Islet precursor cell (in vitro differentiated cells): ENCODE data around the gene SOCS3.
"Not testable (repeated sequence)": the region's sequence is repeated elsewhere in the genome, so short reads cannot be mapped to it uniquely, and the experiment has no call there.

Experiments
- DNase-seq: peaks from one replicate; pipeline ENCODE4 v3.0.0-alpha.2; 2018

SOCS3 gene

DNA sequence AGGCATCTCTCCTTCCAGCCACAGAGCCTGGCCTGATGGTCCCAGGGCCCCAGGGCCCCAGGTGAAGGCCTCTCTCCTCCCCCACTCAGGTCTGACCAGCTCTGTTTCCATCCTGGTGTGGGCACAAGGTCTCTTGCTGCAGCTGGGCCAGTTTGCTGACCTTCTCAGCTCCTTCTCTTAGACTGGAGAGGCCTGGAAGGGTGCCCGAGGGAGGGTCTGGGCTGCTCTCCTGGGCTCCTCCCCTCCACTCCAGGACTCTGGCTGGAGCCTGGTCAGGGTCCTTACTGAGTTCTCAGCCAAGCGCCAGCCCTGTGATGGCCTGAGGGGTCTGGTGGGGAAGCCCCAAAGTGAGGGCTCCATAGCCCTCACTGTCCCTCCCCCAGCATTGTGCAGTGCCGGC lies 12.4 kb downstream of the SOCS3 start:
- no peak for DNase-seq

DNA sequence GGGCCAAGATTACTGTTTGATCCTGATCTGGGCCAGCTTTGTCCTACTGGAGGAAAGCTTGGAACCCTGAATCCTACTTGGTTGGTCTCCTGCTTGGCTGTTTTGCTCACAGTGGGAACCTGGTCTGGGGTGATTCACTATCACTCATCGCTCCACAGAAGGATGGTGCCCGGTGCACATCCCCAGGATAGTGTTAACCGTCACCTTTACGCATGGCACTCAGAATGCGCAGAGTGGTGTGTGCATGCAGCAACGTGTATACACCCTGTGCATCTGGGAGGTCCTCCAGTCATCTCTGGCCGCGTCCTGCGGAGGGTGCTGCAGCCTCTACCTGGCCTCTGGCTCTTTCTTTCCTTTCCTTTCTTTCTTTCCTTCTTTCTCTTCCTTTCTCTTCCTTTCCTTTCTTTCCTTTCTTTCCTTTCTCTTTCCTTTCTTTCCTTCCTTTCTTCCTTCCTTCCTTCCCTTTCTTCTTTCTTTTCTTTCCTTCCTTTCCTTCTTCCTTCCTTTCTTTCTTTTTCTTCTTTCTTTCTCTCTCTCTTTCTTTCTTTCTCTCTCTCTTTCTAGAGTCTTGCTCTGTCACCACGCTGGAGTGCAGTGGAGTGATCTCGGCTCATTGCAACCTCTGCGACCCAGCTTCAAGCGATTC lies 13.1 kb downstream of the SOCS3 start:
- no peak for DNase-seq

DNA sequence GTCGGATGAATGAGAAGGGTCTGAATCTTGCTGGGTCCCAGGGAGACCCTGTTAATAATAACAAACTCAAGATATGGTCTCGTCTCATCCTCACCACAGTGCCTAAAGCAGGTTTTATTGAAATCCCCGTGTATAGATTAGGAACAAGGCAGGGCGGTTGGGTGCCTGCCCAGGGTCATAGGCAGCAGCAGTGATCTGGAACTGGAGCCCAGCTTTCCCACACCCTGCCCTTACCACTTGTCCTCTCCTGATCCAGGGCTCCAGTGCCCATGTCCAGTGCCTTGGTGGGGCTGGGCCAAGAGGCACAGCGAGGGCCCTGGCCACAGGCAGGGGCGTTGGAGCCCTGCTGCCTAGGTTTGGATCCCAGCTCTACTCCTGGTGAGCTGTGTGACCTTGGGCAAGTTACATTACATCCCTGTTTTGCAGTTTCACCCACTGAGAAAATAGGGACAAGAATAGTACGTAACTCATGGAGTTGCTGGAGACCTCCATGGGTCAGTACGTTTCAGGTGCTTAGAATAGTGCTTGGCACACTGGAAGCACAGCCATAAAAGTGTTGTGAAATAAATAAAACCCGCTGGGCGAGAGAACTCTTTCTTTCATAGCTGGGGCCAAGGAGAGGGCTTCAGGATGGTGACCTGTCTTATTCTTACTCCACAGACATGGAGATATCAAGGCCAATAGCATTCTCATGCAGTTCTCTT lies 13.9 kb downstream of the SOCS3 start:
- no peak for DNase-seq

- DNase-seq = no peak
Observed at GRCh38 chr17:78345172-78345571, 14.7 kb downstream of the SOCS3 start.

GRCh38 chr17:78344666-78345065 lies 15.2 kb downstream of the SOCS3 start:
- no peak for DNase-seq

DNA sequence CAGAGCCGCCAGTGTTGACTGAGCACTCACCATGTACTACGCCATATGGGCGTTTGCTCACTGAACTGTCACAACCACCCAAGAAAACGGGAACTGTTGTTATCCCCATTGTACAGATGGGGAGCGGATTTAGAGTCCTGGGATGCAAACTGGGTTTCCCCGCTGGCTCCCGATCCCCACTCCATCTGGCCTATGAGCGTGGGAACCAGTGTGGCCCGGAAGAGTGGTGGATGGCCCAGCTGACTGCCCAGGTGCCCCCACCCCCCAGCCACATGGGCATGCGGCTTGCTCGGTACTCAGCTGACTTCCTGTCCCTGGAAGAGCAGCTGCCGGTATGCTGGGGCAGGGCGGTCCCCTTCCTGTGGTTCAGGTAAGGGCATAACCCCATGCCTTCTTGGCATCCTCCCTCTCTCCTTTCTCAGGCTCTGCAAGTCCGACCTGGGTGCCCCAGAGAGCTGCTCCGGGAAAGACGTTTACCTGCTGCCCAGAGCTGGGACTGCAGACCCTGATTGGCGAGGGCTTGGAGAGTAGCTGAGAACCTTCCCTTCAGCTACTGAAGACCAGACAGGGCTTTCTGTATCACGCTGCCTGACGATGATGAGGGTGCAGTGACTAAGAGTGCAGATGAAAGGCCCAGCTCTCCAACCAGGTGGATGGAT lies 16.2 kb downstream of the SOCS3 start:
- DNase-seq = no peak

GRCh38 chr17:78343187-78343542 lies 16.7 kb downstream of the SOCS3 start:
- DNase-seq = peak; percentile 81

DNA sequence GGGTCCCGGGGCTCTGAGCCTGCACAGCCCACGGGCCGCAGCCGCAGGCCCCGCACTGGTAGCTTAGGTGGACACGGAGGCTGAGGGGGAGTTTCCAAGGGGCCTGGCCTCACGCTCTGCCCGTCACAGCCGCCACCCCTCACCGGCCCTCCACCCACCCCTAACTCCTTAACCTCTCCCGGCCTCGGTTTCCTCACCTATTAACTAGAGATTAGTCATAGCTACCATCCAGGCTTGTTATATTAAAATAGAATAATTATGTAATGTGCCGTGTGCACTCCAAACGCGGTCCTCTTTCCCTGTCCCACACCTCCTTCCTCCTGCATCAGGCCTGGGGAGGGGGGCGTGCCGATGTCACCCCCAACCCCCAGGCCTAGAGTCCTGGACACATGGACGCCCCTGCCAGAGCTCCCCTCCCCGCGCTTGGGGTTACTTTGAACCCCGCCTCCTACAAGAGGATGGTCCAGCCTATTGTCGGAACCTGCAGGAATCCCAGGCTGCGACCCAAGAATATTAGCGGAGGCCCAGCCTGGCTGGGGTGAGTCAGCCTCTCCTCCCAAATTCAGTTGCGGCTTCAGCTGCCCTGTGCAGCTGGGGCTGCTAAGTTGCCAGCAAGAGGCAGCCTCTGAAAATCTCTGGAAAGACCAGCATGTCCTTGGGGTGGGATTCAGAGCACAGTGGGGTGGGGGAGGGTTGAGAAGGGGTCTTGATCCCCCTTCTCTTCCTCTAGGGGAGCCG lies 17.3 kb downstream of the SOCS3 start:
- DNase-seq = peak; percentile 77

DNA sequence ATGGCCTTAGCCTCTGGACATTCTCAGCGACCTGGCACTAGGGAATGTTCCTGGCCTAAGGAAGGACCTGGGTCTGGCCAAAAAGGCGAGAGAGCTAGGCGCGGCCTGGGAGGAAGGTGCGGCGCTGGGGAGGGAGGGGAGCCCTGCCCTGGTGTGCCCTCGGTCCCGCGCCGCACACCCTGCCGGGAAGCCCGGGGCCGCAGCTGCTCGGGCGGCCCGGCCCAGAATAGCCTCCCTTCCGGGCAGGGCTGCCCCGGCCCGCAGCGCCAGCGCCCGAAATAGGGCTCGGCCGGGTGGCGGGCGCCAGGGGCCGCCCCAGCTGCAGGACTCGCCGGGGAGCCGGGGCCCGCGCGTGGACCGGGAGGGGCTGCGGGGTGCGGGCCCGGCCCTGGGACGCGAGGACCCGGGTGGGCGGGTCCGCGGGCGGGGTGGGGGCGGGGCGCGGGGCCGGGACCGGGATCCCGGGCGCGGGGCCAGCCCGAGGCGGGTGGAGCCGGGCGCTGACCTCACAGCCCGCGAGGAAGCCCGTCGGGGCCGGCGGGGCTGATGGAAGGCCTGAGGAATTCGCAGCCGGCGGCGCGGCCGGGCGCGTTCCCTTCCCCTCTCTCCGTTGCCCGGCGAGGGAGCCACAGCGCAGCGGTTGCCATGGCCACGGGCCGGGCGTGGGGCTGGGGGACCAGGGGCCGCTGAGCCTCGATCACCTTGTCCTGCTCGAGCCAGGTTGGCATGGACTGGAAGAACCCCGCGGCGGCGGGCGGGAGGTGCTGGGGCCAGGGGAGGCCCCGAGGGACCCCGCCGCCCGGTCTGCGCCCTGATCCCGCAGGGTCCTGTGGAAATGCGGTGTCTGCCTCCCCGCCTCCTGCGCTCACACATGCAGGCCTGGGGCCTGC lies 18.1 kb downstream of the SOCS3 start:
- peak; percentile 93 for DNase-seq

DNA sequence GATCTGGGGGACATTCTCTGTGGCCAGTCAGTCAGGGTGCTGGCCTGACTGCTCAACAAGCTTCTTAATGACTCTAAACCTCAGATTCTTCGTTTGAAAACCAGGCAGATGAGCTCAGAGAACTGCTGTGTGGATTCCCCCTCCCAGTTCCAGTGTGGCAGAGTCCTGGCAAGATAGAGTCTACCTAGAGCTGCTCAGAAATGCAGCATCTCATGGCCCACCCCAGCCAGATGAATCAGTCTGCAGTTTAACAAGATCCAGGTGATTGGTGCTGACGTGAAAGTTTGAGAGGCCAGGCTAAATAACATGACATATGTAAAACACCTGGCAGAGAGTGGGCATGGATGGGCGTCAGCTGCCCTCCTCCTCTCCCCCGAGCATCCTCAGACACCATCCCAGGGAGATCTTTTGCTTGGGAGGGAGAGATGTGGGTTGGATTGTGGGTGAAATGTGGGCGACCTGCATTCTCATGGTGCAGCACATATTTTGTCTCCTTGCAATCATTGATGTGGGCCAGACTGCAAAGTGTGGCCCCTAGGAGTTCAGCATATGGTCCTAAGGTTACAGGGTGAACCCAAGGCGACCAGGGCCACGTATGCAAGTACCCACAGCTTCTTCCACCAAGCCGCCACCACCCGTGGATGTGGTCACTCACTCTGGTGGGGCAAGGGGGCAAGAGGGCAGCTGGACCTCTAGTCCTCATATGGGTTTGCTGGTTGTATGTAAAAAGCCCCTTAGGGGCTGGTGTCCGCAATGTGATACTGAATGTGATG lies 19.5 kb downstream of the SOCS3 start:
- DNase-seq = no peak

- DNase-seq = no peak
Observed at GRCh38 chr17:78338486-78339259, 21.2 kb downstream of the SOCS3 start.

DNA sequence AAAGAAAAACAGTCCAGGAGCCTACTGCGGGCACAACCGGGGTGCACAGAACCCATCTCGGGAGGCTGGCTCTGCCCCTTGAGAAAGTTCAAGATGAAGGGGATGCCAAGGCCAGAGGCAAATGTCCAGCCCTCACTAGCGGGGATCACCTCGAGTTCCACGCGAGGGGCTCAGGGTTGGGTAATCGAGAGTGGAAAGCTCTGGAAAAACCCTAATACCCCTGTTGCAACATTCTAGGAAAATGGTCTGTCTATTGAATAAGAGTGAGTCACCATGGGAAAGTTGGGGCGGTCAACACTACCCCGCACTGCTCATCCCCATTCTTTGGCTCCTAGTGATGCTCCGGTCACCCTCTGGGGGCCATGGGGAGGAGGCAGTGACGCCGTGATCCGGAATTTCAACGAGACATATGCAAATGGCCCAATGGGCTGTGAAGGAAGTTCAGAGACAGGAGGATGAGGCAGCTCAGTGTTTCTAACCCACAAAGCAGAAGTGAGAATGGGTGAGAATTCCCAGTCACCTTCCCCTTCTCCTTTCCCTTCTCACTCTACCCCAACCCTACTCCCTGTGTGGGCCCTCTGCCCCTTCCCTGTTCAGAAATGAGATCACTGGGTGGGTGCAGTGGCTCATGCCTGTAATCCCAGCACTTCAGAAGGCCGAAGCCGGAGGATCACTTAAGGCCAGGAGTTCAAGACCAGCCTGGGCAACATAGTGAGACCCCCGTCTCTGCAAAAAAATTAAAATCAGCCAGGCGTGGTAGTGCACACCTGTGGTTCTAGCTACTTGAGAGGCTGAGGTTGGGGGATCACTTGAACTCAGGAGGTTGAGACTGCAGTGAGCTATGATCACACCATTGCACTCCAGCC lies 22.4 kb downstream of the SOCS3 start:
- no peak for DNase-seq

- no peak for DNase-seq
Observed at GRCh38 chr17:78335209-78335608, 24.7 kb downstream of the SOCS3 start.

- no peak for DNase-seq
Observed at GRCh38 chr17:78332991-78333390, 26.9 kb downstream of the SOCS3 start.

DNA sequence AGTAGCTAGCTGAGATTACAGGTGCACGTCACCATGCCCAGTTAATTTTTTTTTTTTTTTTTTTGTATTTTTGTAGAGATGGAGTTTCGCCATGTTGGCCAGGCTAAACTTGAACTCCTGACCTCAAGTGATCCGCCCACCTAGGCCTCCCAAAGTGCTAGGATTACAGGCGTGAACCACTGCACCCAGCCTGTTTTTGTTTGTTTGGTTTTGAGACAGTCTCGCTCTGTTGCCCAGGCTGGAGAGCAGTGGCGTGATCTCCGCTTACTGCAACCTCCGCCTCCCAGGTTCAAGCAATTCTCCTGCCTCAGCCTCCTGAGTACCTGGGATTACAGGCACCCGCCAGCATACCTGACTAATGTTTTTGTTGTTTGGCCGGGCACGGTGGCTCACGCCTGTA lies 28.5 kb downstream of the SOCS3 start:
- DNase-seq = not testable (repeated sequence)

GRCh38 chr17:78330570-78331224 lies 29.2 kb downstream of the SOCS3 start:
- peak; percentile 66 for DNase-seq

- peak; percentile 56 for DNase-seq
Observed at GRCh38 chr17:78329263-78330059, 30.4 kb downstream of the SOCS3 start.

GRCh38 chr17:78327880-78328279 lies 32.0 kb downstream of the SOCS3 start:
- peak; percentile 53 for DNase-seq
